ENCODE measurements around the gene CACNB4. TPM values are rescaled to one million over a fixed set of nuclear protein-coding genes. Genes with fewer than 3 reads are reported as not detected.

The CACNB4 gene
- total and polyA plus RNA-seq, 5 donors, result 0.25 to 1.5 (median 0.86) TPM

DNA sequence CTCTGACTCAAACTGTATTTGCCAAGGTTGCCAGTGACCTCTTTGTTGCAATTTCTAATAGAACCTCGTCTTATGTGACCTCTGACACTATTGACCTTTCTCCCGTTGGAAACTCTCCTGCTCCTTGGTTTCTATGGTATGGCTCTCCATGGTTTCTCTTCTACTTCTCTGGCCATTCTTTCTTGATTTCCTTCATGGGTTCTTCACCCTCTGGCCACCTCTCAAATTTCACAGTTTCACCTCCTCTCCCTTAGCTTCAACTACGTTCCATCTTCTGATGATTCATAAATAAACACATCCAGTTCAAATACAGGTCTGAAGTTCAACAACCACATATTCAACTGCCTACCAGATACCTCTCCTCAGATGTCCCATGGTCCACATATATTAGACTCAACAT is 109.5 kb downstream of the CACNB4 start:
- H3K4me3 ChIP-seq (ENCODE audit: low read length), result no peak overlapping the region
- intact Hi-C loops (cut with DNase I), result no loop called here
- DNase-seq (no peak), ATAC-seq (no peak)
- 78% methylated on average over 3 of the region's 3 CpGs for WGBS
- H3K4me1 ChIP-seq (ENCODE audit: control insufficient read depth, insufficient read depth, low read length), result no peaks in the 10 kb centered on the region
- H3K27me3 ChIP-seq (ENCODE audit: control insufficient read depth, insufficient read depth), result no peaks in the 10 kb centered on the region
- H3K9me3 ChIP-seq (ENCODE audit: control insufficient read depth, low read length), result no peaks in the 10 kb centered on the region
- H3K27ac ChIP-seq (ENCODE audit: low read length), result no peak overlapping the region

DNA sequence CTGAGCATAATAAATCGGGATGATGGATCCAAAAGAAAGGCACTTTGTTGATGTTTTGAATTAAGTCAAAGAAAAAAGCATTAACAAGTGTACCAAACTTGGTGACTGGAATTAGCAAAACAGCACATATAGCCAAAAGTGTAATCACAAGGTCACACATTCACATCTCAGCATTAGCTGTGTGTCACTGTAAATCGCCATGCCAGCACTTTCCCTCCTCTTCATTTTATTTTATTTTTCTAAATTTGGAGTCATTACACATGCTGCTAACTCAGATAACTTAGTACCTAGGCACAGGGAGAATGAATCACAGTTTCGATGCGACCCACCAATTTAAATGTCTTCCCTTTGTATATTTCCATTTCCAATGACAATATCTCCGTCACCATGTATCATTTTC is 111.4 kb downstream of the CACNB4 start:
- H3K27me3 ChIP-seq (ENCODE audit: control insufficient read depth, insufficient read depth), result no peaks in the 10 kb centered on the region
- ATAC-seq (no peak), DNase-seq (no peak)
- intact Hi-C loops (cut with DNase I), result no loop called here
- no peaks in the 10 kb centered on the region for H3K9me3 ChIP-seq (ENCODE audit: control insufficient read depth, low read length)
- H3K27ac ChIP-seq (ENCODE audit: low read length), result no peak overlapping the region
- no peak overlapping the region for H3K4me3 ChIP-seq (ENCODE audit: low read length)
- H3K4me1 ChIP-seq (ENCODE audit: control insufficient read depth, insufficient read depth, low read length), result no peaks in the 10 kb centered on the region
- 94% methylated on average over 5 of the region's 5 CpGs for WGBS

DNA sequence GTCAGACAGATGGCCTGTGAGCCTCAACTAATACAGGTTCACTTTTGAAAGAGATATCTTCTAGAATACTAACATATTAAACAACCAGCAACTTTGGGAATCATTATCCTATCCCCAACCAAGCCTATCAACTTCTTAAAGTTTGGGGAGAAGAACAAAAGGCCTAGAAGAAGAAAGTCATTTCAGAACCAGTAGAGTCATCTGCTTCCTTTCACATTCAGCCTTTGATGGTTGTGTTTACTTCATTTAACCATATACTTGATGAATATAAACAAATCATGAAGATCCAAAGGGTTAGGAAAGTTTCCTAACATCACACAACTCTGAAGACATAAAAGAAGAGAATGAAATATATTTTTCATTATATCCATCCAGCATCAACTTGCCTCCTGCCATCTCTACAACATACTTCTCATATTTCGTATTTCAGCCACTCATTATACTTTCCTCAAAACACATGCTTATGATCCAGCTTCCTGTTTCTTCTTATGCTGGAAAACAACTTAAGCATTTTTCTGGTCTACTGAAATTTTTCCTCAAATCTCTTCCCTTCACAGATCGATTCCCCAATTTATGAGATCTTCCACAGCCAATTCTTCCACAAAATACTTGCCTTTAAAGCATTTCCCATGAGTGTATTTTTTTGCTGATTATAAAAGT is 114.3 kb downstream of the CACNB4 start:
- Histone ChIP-seq H3K4me3 (ENCODE audit: low read length) (no peak overlapping the region), H3K4me1 (ENCODE audit: control insufficient read depth, insufficient read depth, low read length) (no peaks in the 10 kb centered on the region), H3K27ac (ENCODE audit: low read length) (no peak overlapping the region), H3K27me3 (ENCODE audit: control insufficient read depth, insufficient read depth) (no peaks in the 10 kb centered on the region), H3K9me3 (ENCODE audit: control insufficient read depth, low read length) (no peaks in the 10 kb centered on the region)
- intact Hi-C loops (cut with DNase I), result no loop called here
- 69% methylated on average over 2 of the region's 2 CpGs for WGBS
- no peak for DNase-seq
- no peak for ATAC-seq

DNA sequence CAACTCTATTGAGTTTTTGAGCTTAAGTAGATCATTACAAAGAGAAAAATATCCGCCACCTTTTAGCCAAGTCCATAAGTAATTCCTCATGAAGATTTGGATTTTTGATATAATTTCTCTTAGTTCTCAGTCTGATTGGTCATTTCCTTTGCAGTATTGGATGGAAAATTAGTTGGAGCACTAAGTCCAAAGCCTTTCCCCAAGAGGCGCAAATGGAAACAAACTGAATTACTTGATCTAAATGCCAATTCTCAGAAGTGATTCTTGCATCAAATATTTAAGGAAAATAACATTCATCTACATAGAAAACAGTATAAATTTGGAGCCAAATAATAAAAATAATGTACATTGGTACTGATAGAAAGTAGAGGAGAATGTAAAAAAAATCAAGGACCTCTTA is 115.6 kb downstream of the CACNB4 start:
- H3K9me3 ChIP-seq (ENCODE audit: control insufficient read depth, low read length), result no peaks in the 10 kb centered on the region
- DNase-seq, result no peak
- intact Hi-C loops (cut with DNase I), result no loop called here
- 46% methylated on average over 2 of the region's 2 CpGs for WGBS
- no peak for ATAC-seq
- H3K4me3 ChIP-seq (ENCODE audit: low read length), result no peak overlapping the region
- no peaks in the 10 kb centered on the region for H3K4me1 ChIP-seq (ENCODE audit: control insufficient read depth, insufficient read depth, low read length)
- H3K27me3 ChIP-seq (ENCODE audit: control insufficient read depth, insufficient read depth), result no peaks in the 10 kb centered on the region
- H3K27ac ChIP-seq (ENCODE audit: low read length), result no peak overlapping the region

DNA sequence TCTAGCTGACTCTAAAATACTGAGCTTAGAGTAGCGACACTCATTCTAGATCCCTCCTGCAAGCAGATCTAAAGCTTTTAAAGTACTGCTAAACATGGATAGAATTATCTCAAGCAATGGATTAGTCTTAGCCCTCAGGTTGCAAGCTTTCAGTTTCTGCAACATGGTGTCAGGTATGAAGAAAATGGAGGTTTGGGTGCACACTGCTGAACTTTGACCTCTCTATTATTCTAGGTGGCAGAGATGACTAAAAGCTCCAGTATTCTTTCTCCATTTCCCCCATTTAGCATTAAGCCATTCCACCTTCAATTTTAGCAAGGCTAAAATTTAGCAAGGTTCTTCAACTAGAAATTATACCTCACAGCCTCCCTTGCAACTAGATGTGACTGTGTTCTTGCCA is 117.0 kb downstream of the CACNB4 start:
- no peak for DNase-seq
- Histone ChIP-seq H3K4me3 (ENCODE audit: low read length) (no peak overlapping the region), H3K9me3 (ENCODE audit: control insufficient read depth, low read length) (no peaks in the 10 kb centered on the region), H3K27ac (ENCODE audit: low read length) (no peak overlapping the region), H3K27me3 (ENCODE audit: control insufficient read depth, insufficient read depth) (no peaks in the 10 kb centered on the region), H3K4me1 (ENCODE audit: control insufficient read depth, insufficient read depth, low read length) (no peaks in the 10 kb centered on the region)
- intact Hi-C loops (cut with DNase I), result no loop called here
- ATAC-seq, result no peak
- whole genome bisulfite sequencing, result 87% methylated on average over 1 of the region's 1 CpG

DNA sequence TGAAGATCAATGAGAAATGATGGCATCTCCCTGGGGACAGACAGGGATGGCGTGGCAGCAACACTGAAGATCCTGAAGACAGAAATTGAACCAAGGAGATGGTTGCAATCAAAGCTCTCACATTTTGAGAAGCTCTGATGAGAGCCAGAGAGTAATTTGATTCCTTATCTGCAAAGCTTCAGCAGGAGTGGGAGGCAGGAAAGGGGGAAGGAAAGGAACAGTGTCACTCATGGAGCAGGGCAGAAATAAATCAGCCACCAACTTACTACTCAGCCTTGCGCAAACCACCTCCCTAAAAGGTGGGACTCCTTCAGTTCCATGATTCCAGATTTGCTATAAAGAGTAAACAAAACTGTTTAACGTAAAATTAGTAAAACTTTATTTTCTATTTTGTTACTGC is 119.2 kb downstream of the CACNB4 start:
- Histone ChIP-seq H3K4me3 (ENCODE audit: low read length) (no peak overlapping the region), H3K4me1 (ENCODE audit: control insufficient read depth, insufficient read depth, low read length) (no peaks in the 10 kb centered on the region), H3K9me3 (ENCODE audit: control insufficient read depth, low read length) (no peaks in the 10 kb centered on the region), H3K27ac (ENCODE audit: low read length) (no peak overlapping the region), H3K27me3 (ENCODE audit: control insufficient read depth, insufficient read depth) (no peaks in the 10 kb centered on the region)
- ATAC-seq, result no peak
- 95% methylated on average over 3 of the region's 3 CpGs for WGBS
- DNase-seq, result no peak
- intact Hi-C loops (cut with DNase I), result no loop called here

- Histone ChIP-seq H3K9me3 (ENCODE audit: control insufficient read depth, low read length) (no peaks in the 10 kb centered on the region), H3K27ac (ENCODE audit: low read length) (no peak overlapping the region), H3K27me3 (ENCODE audit: control insufficient read depth, insufficient read depth) (no peaks in the 10 kb centered on the region), H3K4me1 (ENCODE audit: control insufficient read depth, insufficient read depth, low read length) (no peaks in the 10 kb centered on the region), H3K4me3 (ENCODE audit: low read length) (no peak overlapping the region)
- ATAC-seq (no peak), DNase-seq (no peak)
- 92% methylated on average over 7 of the region's 7 CpGs for WGBS
- intact Hi-C loops (cut with DNase I), result no loop called here
Observed at GRCh38 chr2:151978709-151979108, 120.1 kb downstream of the CACNB4 start.

GRCh38 chr2:151977631-151978030 is 121.2 kb downstream of the CACNB4 start:
- no peak for ATAC-seq
- H3K27ac ChIP-seq (ENCODE audit: low read length), result no peak overlapping the region
- H3K4me1 ChIP-seq (ENCODE audit: control insufficient read depth, insufficient read depth, low read length), result no peaks in the 10 kb centered on the region
- WGBS, result 77% methylated on average over 3 of the region's 3 CpGs
- intact Hi-C loops (cut with DNase I), result no loop called here
- H3K9me3 ChIP-seq (ENCODE audit: control insufficient read depth, low read length), result no peaks in the 10 kb centered on the region
- no peak for DNase-seq
- no peaks in the 10 kb centered on the region for H3K27me3 ChIP-seq (ENCODE audit: control insufficient read depth, insufficient read depth)
- no peak overlapping the region for H3K4me3 ChIP-seq (ENCODE audit: low read length)

- H3K4me1 ChIP-seq (ENCODE audit: control insufficient read depth, insufficient read depth, low read length), result no peaks in the 10 kb centered on the region
- intact Hi-C loops (cut with DNase I), result no loop called here
- no peaks in the 10 kb centered on the region for H3K27me3 ChIP-seq (ENCODE audit: control insufficient read depth, insufficient read depth)
- DNase-seq, result no peak
- WGBS, result 88% methylated on average over 2 of the region's 2 CpGs
- no peak for ATAC-seq
- no peak overlapping the region for H3K27ac ChIP-seq (ENCODE audit: low read length)
- H3K4me3 ChIP-seq (ENCODE audit: low read length), result no peak overlapping the region
- no peaks in the 10 kb centered on the region for H3K9me3 ChIP-seq (ENCODE audit: control insufficient read depth, low read length)
Observed at GRCh38 chr2:151976945-151977353, 121.9 kb downstream of the CACNB4 start.

- no peaks in the 10 kb centered on the region for H3K9me3 ChIP-seq (ENCODE audit: control insufficient read depth, low read length)
- no peak for DNase-seq
- H3K27ac ChIP-seq (ENCODE audit: low read length), result no peak overlapping the region
- 90% methylated on average over 15 of the region's 15 CpGs for WGBS
- H3K4me1 ChIP-seq (ENCODE audit: control insufficient read depth, insufficient read depth, low read length), result no peaks in the 10 kb centered on the region
- no peak overlapping the region for H3K4me3 ChIP-seq (ENCODE audit: low read length)
- intact Hi-C loops (cut with DNase I), result no loop called here
- H3K27me3 ChIP-seq (ENCODE audit: control insufficient read depth, insufficient read depth), result no peaks in the 10 kb centered on the region
- no peak for ATAC-seq
Observed at GRCh38 chr2:151975460-151976414, 123.1 kb downstream of the CACNB4 start.

GRCh38 chr2:151974988-151975387 is 123.9 kb downstream of the CACNB4 start:
- no peak overlapping the region for H3K4me3 ChIP-seq (ENCODE audit: low read length)
- ATAC-seq (no peak), DNase-seq (no peak)
- H3K9me3 ChIP-seq (ENCODE audit: control insufficient read depth, low read length), result no peaks in the 10 kb centered on the region
- no peak overlapping the region for H3K27ac ChIP-seq (ENCODE audit: low read length)
- 95% methylated on average over 3 of the region's 3 CpGs for WGBS
- intact Hi-C loops (cut with DNase I), result no loop called here
- no peaks in the 10 kb centered on the region for H3K27me3 ChIP-seq (ENCODE audit: control insufficient read depth, insufficient read depth)
- H3K4me1 ChIP-seq (ENCODE audit: control insufficient read depth, insufficient read depth, low read length), result no peaks in the 10 kb centered on the region
